ENCODE results near the gene RPN1.
"Not testable (repeated sequence)": the region's sequence is repeated elsewhere in the genome, so short reads cannot be mapped to it uniquely, and the experiment has no call there.

RPN1 gene

DNA sequence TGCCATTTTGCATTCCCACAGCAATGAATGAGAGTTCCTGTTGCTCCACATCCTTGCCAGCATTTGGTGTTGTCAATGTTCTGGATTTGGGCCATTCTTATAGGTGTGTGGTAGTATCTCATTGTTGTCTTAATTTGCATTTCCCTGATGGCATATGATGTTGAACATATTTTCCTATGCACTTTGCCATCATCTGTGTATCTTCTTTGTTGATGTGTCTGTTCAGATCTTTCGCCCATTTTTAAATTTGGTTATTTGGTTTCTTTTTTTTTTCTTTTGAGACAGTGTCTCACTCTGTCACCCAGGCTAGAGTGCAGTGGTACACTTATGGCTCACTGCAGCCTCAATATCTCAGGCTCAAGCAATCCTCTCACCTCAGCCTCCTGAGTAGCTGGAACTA lies 60.6 kb downstream of the RPN1 start:
- not testable (repeated sequence) for H3K36me3 Mint-ChIP-seq (ENCODE audit: low read depth); H3K9me3 Mint-ChIP-seq; H3K4me3 Mint-ChIP-seq; H3K27me3 Mint-ChIP-seq; H3K27ac Mint-ChIP-seq
- intact Hi-C loops (cut with micrococcal nuclease): loop anchor here (10.0 kb wide), 2 partner anchors 95 to 415 kb away; partner anchors contain the start of gene GATA2
- peaks cover 40% of the 10 kb centered on the region for H3K4me1 Mint-ChIP-seq (ENCODE audit: low read depth)

DNA sequence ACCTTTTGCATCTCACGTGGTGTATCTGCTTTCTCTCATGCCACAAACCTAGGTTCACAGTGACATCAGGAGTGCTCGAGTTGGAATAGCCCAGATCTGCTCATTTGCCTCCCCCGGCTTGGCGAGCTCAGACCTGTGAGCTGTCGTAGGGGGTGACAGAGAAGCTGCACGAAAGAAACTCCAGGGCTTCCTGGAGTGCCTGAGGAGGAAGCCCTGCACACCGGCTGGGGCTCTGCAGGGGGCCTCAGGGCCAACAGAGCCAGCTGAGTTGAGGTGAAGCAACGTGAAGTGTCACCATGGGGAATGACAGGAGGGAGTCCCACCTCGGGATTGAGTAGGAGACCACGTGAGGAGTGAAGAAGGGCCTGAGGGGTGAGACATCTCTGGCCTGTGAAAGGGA lies 62.5 kb downstream of the RPN1 start:
- peaks cover 23% of the 10 kb centered on the region for H3K4me1 Mint-ChIP-seq (ENCODE audit: low read depth)
- intact Hi-C loops (cut with micrococcal nuclease): loop anchor here (10.0 kb wide), 2 partner anchors 93 to 413 kb away; partner anchors contain the start of gene GATA2
- peaks cover 4% of the 10 kb centered on the region for H3K27me3 Mint-ChIP-seq
- peaks cover 9% of the 10 kb centered on the region for H3K9me3 Mint-ChIP-seq
- H3K36me3 Mint-ChIP-seq (ENCODE audit: low read depth): no peaks in the 10 kb centered on the region
- H3K27ac Mint-ChIP-seq: no peak overlapping the region
- H3K4me3 Mint-ChIP-seq: no peak overlapping the region

DNA sequence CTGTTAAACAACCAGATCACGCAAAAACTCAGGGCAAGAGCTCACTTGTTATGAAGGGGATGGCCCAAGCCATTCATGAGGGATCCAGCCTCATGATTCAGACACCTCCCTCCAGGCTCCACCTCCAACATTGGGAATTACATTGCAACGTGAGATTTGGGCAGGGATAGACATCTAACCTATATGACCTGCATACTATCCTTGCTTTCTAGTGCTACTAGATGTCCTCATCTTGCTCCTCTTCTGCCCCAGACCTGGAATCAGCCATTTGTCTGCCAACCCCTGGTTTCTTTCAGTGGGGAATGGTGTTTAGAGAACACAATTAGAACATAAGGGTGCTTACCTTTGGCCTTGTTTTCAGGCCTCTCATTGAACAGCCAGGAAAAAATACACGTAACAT lies 63.2 kb downstream of the RPN1 start:
- Mint-ChIP-seq H3K4me1 (ENCODE audit: low read depth) (peaks cover 22% of the 10 kb centered on the region), H3K4me3 (no peak overlapping the region), H3K36me3 (ENCODE audit: low read depth) (no peaks in the 10 kb centered on the region), H3K27me3 (peaks cover 5% of the 10 kb centered on the region), H3K27ac (no peak overlapping the region), H3K9me3 (peaks cover 9% of the 10 kb centered on the region)
- intact Hi-C loops (cut with micrococcal nuclease): loop anchor here (10.0 kb wide), 2 partner anchors 93 to 413 kb away; partner anchors contain the start of gene GATA2

DNA sequence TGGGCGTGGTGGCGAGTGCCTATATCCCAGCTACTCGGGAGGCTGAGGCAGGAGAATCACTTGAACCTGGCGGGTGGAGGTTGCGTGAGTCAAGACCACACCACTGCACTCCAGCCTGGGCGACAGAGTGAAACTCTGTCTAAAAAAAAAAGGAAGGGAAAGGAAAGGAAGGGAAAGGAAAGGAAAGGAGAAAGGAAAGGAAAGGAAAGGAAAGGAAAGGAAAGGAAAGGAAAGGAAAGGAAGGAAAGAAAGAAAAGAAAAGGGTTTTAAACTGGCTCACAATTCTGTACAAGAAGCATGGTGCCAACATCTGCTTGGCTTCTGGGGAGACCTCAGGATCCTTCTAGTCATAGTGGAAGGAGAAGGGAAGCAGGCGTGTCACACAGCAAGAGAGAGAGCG lies 63.7 kb downstream of the RPN1 start:
- intact Hi-C loops (cut with micrococcal nuclease): loop anchor here (10.0 kb wide), 2 partner anchors 92 to 412 kb away; partner anchors contain the start of gene GATA2
- H3K36me3 Mint-ChIP-seq (ENCODE audit: low read depth); H3K27ac Mint-ChIP-seq; H3K27me3 Mint-ChIP-seq; H3K4me3 Mint-ChIP-seq; H3K9me3 Mint-ChIP-seq: not testable (repeated sequence)
- peaks cover 17% of the 10 kb centered on the region for H3K4me1 Mint-ChIP-seq (ENCODE audit: low read depth)

DNA sequence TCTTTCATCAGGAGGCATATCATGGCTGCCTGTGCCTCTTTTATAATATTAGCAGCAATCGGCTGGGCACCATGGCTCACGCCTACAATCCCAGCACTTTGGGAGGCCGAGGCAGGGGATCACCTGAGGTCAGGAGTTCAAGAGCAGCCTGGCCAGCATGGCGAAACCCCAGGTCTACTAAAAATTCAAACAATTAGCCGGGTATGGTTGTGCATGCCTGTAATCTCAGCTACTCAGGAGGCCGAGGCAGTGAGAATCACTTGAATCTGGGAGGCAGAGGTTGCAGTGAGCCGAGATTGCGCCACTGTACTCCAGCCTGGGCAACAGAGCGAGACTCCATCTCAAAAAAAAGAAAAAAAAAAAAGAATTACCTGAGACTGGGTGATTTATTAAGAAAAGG lies 64.2 kb downstream of the RPN1 start:
- H3K36me3 Mint-ChIP-seq (ENCODE audit: low read depth); H3K27me3 Mint-ChIP-seq; H3K4me3 Mint-ChIP-seq; H3K27ac Mint-ChIP-seq; H3K9me3 Mint-ChIP-seq: not testable (repeated sequence)
- intact Hi-C loops (cut with micrococcal nuclease): loop anchor here (10.0 kb wide), 2 partner anchors 92 to 412 kb away; partner anchors contain the start of gene GATA2
- H3K4me1 Mint-ChIP-seq (ENCODE audit: low read depth): peaks cover 12% of the 10 kb centered on the region

DNA sequence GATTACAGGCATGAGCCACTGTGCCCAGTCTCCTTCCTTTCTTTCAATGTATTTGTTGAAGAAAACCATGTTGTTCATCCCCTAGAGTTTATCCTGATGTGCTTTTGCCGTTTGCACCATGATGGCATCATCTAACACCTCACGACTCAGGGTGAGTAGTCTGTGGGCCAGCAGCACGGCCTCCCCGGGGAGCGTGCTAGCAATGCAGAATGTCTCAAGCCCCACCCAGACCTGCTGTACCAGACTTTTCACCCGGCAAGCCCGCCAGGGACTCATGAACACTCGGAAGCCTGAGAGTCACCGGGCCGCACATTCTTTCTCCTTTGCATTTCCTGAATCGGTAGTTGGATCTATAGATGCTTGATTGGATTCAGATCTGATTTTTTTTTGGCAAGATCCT lies 64.6 kb downstream of the RPN1 start:
- no peaks in the 10 kb centered on the region for H3K36me3 Mint-ChIP-seq (ENCODE audit: low read depth)
- peaks cover 9% of the 10 kb centered on the region for H3K9me3 Mint-ChIP-seq
- no peak overlapping the region for H3K4me3 Mint-ChIP-seq
- peaks cover 9% of the 10 kb centered on the region for H3K4me1 Mint-ChIP-seq (ENCODE audit: low read depth)
- no peak overlapping the region for H3K27ac Mint-ChIP-seq
- intact Hi-C loops (cut with micrococcal nuclease): loop anchor here (10.0 kb wide), 2 partner anchors 91 to 411 kb away; partner anchors contain the start of gene GATA2
- peaks cover 5% of the 10 kb centered on the region for H3K27me3 Mint-ChIP-seq

DNA sequence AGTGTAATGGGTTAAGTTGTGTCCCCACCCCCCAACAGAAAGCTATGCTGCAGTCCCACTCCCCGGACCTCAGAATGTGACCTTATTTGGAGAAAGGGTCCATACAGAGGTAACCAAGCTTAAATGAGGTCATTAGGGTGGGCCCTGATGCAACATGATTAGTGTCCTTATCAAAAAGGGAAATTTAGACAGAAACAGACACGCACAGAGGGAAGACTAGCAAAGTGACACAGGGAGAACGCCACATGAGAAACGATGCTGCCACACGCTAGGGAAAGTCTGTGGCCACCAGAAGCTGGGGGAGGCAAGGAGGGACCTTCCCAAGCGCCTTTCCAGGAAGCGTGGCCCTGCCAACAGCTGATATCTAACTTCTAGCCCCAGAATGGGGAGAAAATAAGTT lies 65.4 kb downstream of the RPN1 start:
- no peak overlapping the region for H3K27ac Mint-ChIP-seq
- no peaks in the 10 kb centered on the region for H3K36me3 Mint-ChIP-seq (ENCODE audit: low read depth)
- peaks cover 5% of the 10 kb centered on the region for H3K27me3 Mint-ChIP-seq
- H3K4me3 Mint-ChIP-seq: no peak overlapping the region
- intact Hi-C loops (cut with micrococcal nuclease): loop anchor here (10.0 kb wide), 2 partner anchors 90 to 410 kb away; partner anchors contain the start of gene GATA2
- peaks cover 8% of the 10 kb centered on the region for H3K9me3 Mint-ChIP-seq
- peaks cover 9% of the 10 kb centered on the region for H3K4me1 Mint-ChIP-seq (ENCODE audit: low read depth)

DNA sequence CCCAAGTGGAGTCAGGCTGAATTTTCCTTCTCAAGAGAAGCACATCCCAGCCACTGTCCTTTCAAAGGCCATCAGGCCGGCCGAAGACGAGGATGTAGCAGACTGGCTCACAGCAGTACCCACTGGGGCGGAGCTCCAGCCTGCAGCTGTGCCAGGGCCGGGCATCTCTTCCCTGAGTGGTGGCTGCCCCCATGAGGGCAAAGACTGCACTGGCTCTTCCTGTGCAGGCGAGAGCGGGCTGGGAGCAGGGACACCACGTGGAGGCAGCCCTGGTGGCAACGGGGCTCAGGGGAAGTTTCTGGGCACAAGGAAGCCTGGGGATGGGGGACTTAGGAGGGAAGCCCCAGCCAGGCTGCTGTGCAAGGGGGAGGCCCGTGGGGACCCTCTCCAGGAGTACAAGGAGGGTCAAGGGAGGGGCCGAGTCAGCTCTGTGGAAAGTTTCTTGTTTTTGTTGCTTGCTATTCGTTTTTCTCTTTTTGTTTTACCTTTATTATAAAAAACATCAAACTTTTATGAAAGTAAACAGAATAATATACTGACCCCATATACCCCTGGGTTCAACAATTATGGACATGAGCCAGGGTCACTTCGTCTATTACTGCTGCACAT lies 66.1 kb downstream of the RPN1 start:
- Mint-ChIP-seq H3K36me3 (ENCODE audit: low read depth) (no peaks in the 10 kb centered on the region), H3K4me1 (ENCODE audit: low read depth) (peaks cover 9% of the 10 kb centered on the region), H3K9me3 (peaks cover 1% of the 10 kb centered on the region), H3K27ac (no peak overlapping the region), H3K4me3 (no peak overlapping the region), H3K27me3 (peaks cover 5% of the 10 kb centered on the region)
- intact Hi-C loops (cut with micrococcal nuclease): loop anchor here (1.0 to 10.0 kb wide), 3 partner anchors 90 to 410 kb away; partner anchors contain the start of gene GATA2

DNA sequence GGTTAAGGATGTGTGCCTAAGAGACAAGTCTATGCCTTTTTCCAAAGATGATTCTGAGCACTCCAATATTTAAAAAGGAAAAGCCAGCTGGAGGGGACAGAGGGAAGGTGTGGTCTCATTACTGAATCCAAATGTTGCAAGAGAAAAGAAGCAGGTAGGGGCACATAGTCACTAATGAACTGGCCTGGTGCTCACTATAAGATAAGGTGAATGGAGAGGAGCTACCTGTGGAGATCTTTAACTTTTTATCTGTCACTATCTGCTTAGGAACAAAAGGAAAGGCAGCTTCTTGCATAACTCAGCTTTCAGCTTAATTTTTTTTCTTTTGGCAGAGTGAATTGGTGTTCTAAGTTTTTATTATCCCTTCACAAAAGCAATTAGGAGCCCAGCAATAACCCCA lies 69.1 kb downstream of the RPN1 start:
- intact Hi-C loops (cut with micrococcal nuclease): loop anchor here (10.0 kb wide), 2 partner anchors 87 to 407 kb away; partner anchors contain the start of gene GATA2

DNA sequence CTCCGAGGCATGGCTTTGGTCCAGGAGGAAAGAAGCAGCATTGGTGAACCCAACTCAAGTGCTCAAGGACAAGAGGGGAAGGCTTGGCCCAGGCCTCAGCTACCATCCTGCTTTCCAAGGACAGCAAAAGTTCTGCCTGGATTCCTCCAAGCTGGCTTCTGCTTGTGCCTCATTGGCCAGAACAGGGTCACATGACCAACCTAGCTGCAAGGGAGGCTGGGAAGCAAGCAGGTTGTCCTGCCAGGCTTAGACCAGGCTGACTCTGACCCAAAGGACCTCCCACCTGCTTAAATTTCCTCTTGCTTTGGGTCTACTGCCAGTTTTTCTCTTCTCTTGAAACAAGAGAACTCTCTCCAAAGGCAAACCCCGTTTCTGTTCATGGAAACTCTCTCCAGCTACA lies 70.7 kb downstream of the RPN1 start:
- Mint-ChIP-seq H3K27me3 (peaks cover 3% of the 10 kb centered on the region), H3K4me3 (no peak overlapping the region), H3K9me3 (no peaks in the 10 kb centered on the region), H3K4me1 (ENCODE audit: low read depth) (no peaks in the 10 kb centered on the region), H3K27ac (no peak overlapping the region), H3K36me3 (ENCODE audit: low read depth) (no peaks in the 10 kb centered on the region)
- intact Hi-C loops (cut with micrococcal nuclease): loop anchor here (10.0 kb wide), 2 partner anchors 85 to 405 kb away; partner anchors contain the start of gene GATA2

More for the DNA sequence above, 69.1 kb downstream of the RPN1 start:
- Mint-ChIP-seq H3K27ac (no peak overlapping the region), H3K36me3 (ENCODE audit: low read depth) (no peaks in the 10 kb centered on the region), H3K9me3 (no peaks in the 10 kb centered on the region), H3K4me1 (ENCODE audit: low read depth) (no peaks in the 10 kb centered on the region), H3K4me3 (no peak overlapping the region), H3K27me3 (peaks cover 3% of the 10 kb centered on the region)

DNA sequence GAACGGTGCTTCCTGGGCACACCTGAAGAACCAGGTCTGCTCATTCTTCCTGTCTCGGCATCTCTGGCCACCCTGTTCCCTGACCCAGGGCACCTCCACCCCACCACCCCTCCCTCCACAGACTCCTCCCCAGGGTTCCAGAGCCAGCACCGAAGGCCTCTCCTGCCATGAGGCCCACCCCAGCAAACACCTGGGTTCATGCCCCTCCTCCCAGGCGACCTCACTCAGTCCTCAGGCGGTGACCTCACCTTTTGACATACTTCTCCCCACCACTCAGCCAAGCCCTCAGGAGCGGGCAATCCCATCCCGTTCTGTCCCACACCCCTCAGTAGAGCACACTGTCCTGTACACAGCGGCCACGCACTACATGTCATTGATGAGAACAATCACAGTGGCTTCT lies 72.3 kb downstream of the RPN1 start:
- Mint-ChIP-seq H3K27ac (no peak overlapping the region), H3K36me3 (ENCODE audit: low read depth) (no peaks in the 10 kb centered on the region), H3K4me3 (no peak overlapping the region), H3K9me3 (no peaks in the 10 kb centered on the region), H3K27me3 (peaks cover 14% of the 10 kb centered on the region), H3K4me1 (ENCODE audit: low read depth) (peaks cover 7% of the 10 kb centered on the region)
- intact Hi-C loops (cut with micrococcal nuclease): no loop called here

DNA sequence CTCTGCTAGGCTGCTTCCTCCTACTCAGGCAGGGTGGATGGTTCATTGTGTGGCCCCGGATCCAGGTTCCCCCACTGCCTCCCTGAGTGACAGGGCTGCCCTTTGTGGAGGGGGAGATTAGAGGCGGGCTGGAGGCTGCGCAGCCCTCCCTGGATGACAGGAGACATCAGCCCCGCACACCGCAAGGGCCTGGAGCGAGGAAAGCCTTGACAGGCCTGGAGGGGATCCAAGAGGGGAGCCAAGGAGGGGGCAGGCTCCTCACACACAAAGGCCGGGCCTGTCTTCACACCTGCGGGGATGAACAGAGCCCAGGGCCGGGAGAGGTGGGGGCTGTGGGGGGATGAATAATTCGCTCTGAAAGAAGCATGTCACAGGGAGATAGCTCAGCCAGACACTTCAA lies 72.9 kb downstream of the RPN1 start:
- intact Hi-C loops (cut with micrococcal nuclease): no loop called here
- no peak overlapping the region for H3K27ac Mint-ChIP-seq
- no peaks in the 10 kb centered on the region for H3K9me3 Mint-ChIP-seq
- H3K36me3 Mint-ChIP-seq (ENCODE audit: low read depth): no peaks in the 10 kb centered on the region
- peaks cover 9% of the 10 kb centered on the region for H3K4me1 Mint-ChIP-seq (ENCODE audit: low read depth)
- H3K4me3 Mint-ChIP-seq: no peak overlapping the region
- H3K27me3 Mint-ChIP-seq: peaks cover 19% of the 10 kb centered on the region

DNA sequence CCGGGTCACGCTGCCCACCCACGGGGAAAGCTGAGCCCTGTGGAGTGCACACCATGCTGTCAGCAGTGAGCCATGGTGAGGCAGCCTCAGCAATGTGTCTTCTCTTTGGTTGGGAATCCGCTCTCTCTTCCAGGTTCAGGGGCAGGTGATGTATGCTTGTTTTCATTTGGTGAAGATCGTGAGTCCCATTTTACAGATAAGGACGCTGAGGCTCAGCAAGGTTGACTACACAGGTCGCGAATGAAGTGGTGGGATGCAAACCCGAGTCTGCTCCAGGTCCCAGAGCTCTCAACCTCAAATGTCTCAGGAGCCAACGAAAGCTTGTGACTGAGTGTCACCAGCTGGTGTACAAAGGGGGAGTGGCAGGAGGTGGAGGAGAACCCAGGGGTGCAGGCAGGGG lies 74.3 kb downstream of the RPN1 start:
- Mint-ChIP-seq H3K36me3 (ENCODE audit: low read depth) (no peaks in the 10 kb centered on the region), H3K4me3 (no peak overlapping the region), H3K4me1 (ENCODE audit: low read depth) (peaks cover 9% of the 10 kb centered on the region), H3K9me3 (no peaks in the 10 kb centered on the region), H3K27me3 (peaks cover 26% of the 10 kb centered on the region), H3K27ac (no peak overlapping the region)
- intact Hi-C loops (cut with micrococcal nuclease): no loop called here

DNA sequence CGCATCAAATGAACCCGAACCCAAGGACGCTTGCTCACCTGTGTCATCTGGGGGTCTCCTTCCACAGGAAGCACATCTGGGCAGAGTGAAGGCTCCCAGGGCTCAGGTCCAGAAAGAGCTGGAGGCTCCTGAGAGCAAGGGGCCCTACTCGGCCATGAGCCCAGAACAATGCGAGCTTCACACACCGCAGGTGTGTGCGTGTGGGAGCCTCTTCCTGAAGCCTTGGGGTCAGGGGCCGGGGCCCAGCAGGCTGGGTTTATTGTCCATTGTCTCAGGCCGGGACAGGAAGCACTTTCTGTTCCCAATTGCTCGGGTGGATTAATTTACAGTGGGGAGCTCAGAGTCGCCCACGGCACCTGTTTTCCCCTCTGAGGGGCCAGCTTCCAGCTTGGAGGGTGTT lies 74.8 kb downstream of the RPN1 start:
- no peak overlapping the region for H3K27ac Mint-ChIP-seq
- peaks cover 9% of the 10 kb centered on the region for H3K4me1 Mint-ChIP-seq (ENCODE audit: low read depth)
- intact Hi-C loops (cut with micrococcal nuclease): no loop called here
- H3K4me3 Mint-ChIP-seq: no peak overlapping the region
- H3K27me3 Mint-ChIP-seq: peaks cover 31% of the 10 kb centered on the region
- H3K9me3 Mint-ChIP-seq: no peaks in the 10 kb centered on the region
- H3K36me3 Mint-ChIP-seq (ENCODE audit: low read depth): no peaks in the 10 kb centered on the region

DNA sequence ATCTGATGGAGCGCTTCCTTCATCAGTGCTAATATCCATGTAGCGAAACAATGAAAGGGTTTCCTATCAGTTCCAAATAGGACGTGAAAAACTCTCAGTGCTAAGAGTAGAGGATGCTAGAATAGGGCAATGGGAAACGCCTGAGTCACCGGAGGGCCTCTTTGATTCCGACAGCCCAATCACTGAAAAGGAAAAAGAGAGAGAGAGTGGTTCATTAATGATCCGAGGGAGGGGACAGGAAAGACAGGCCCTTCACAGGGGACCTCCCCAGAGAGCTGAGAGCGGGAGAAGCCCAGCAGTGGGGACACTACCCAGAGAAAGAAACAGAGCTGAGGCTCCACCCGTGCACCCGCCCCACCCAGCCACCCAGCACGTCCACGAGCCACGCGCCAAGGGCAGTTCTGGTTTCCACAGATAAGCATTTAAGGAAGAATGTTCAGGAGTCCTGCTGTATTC lies 76.9 kb downstream of the RPN1 start:
- H3K9me3 Mint-ChIP-seq: no peaks in the 10 kb centered on the region
- no peak overlapping the region for H3K27ac Mint-ChIP-seq
- H3K4me3 Mint-ChIP-seq: no peak overlapping the region
- H3K4me1 Mint-ChIP-seq (ENCODE audit: low read depth): peaks cover 9% of the 10 kb centered on the region
- H3K36me3 Mint-ChIP-seq (ENCODE audit: low read depth): no peaks in the 10 kb centered on the region
- intact Hi-C loops (cut with micrococcal nuclease): no loop called here
- H3K27me3 Mint-ChIP-seq: peaks cover 32% of the 10 kb centered on the region
